SIG-M5 treated with dmso at 0.1 percent for 504 hours (cell line): ENCODE data around the gene DNAJC5G.

ENCODE experiments used
- DNase-seq: peaks from one replicate; lab custom pipeline; 2025; ENCODE audit not compliant: unreplicated experiment; lab: John Stamatoyannopoulos, UW

Gene DNAJC5G, protein sequence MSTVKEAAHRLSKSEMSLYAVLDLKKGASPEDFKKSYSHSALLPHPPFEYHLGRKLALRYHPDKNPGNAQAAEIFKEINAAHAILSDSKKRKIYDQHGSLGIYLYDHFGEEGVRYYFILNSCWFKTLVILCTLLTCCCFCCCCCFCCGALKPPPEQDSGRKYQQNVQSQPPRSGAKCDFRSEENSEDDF

DNA sequence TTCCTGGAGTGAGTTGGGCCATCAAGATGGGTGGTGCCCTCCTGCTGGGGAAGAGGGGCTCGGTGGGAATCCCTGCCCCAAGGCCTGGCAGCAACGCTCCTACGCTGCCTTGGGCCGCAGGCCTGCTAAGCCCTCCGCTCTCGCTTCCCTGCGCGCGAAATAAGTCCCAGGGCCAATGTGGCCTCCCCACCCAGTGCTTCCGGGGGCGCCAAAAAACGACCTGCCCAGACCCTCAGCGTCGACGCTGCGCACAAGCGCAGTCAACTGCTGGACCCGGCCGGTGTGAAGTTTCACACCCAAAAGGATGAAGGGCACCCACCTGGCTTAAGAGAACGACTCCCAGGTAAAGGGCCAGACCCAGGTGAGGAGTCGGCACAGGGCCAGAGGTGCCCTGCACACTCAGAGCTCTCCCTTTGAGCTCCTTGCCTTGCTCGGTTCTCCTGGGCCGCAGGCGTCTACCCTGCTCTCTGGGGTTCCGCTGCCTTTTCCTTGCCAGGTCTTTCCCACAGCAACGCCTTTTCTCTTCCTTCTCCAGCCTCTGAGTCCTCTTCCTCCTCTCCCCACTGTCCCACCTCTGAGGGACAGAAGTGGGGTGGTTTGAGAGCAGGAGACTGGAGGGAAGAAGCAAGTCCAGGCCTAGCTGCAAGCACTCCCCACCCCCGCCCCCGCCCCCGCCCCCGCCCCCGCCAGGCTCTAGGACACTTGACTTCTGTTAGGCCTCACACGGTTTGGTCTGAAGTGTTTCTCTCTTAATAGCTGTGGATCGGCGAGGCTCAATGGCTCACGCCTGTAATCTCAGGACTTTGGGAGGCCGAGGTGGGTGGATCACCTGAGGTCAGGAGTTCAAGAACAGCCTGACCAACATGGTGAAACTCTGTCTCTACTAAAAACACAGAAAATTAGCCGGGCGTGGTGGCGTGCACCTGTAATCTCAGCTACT lies at the start of gene DNAJC5G:
TSS of gene DNAJC5G (plus strand) at position 223 of the 940 bp plus-strand sequence. CDS start 1,296 bp downstream, outside the sequence.
- DNase-seq = no peak

DNA sequence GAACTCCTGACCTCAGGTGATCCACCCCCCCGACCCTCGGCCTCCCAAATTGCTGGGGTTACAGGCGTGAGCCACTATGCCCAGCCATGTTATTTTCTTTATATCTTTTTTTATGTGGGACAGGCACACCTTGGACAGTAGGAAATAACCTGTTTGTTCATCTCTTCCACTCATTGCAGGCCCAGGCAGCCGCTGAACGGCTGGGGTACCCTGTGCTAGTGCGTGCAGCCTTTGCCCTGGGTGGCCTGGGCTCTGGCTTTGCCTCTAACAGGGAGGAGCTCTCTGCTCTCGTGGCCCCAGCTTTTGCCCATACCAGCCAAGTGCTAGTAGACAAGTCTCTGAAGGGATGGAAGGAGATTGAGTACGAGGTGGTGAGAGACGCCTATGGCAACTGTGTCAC lies 49.7 kb upstream of the DNAJC5G start:
- DNase-seq = no peak

DNA sequence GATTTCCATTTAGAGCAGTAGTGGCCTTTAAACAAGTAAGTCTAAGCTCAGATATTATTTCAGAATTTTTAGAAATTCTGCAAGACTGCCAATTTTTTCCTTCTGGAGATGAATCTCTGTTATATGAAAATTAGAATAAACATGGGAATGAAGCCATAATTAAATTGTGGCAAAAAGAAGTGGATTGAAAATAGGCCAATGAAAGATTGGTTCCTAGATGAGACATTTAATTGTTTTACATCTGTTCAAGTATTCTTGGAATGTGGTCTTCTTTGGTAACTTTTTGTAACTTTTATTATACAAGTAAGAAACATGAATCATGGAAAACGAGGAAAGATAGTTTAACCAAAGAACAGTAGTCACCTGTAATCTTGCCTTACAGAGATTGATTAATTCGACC lies 47.7 kb upstream of the DNAJC5G start:
- DNase-seq = no peak

DNA sequence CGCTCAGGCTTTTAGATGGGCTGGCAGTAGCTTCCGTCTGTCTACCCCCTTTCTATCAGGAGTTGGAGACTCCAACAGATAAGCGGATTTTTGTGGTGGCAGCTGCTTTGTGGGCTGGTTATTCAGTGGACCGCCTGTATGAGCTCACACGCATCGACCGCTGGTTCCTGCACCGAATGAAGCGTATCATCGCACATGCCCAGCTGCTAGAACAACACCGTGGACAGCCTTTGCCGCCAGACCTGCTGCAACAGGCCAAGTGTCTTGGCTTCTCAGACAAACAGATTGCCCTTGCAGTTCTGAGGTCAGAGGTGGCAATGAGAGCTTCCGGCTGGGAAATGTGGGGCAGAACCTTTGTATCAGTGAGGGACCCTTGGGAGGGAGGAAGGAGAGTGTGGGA lies 43.3 kb upstream of the DNAJC5G start:
- no peak for DNase-seq

DNA sequence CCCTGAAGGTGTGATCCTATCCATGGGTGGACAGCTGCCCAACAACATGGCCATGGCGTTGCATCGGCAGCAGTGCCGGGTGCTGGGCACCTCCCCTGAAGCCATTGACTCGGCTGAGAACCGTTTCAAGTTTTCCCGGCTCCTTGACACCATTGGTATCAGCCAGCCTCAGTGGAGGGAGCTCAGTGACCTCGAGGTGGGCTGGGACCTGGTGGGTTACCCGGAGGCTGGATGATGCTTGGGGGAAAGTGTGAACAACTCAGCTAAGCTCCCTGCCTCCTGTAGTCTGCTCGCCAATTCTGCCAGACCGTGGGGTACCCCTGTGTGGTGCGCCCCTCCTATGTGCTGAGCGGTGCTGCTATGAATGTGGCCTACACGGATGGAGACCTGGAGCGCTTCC lies 41.9 kb upstream of the DNAJC5G start:
- DNase-seq = no peak

DNA sequence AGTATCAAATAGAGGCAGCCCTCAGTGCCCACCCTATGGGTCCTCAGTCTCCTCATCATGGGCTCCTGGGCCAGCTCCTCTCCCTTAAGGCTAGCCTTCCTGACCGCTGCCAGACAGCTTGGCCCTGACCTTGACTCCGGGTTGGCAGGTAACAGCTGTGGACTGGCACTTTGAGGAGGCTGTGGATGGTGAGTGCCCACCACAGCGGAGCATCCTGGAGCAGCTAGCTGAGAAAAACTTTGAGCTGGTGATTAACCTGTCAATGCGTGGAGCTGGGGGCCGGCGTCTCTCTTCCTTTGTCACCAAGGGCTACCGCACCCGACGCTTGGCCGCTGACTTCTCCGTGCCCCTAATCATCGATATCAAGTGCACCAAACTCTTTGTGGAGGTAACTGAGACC lies 39.1 kb upstream of the DNAJC5G start:
- DNase-seq = no peak

DNA sequence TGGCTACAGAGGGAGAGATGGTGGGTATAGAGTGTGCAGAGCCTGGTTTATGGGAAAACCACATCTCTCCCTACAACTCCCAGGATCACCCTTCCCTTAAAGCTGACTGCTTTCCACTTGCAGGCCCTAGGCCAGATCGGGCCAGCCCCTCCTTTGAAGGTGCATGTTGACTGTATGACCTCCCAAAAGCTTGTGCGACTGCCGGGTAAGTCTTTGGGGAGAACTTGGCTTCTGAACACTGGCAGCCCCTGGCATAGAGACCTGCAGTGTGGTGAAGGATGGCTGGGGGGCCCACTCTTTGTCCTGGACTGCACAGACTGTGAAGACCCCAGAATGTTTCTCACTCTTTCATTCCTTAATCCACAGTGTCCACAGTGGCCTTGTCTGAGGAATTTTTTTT lies 38.6 kb upstream of the DNAJC5G start:
- no peak for DNase-seq

DNA sequence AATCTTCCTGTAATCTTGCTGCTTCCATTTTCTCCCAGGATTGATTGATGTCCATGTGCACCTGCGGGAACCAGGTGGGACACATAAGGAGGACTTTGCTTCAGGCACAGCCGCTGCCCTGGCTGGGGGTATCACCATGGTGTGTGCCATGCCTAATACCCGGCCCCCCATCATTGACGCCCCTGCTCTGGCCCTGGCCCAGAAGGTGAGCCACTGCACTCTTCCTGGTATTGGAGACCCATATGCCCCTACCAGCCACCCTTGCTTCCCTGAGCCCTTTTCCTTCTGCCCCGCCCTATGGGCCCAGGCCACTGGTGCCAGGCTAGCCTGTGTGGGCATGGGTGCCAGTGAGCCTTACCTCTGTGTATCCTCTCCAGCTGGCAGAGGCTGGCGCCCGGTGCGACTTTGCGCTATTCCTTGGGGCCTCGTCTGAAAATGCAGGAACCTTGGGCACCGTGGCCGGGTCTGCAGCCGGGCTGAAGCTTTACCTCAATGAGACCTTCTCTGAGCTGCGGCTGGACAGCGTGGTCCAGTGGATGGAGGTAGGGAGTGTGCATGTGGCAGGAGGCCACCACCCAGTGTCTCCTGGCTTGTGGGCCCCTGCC lies 37.8 kb upstream of the DNAJC5G start:
- DNase-seq = no peak

DNA sequence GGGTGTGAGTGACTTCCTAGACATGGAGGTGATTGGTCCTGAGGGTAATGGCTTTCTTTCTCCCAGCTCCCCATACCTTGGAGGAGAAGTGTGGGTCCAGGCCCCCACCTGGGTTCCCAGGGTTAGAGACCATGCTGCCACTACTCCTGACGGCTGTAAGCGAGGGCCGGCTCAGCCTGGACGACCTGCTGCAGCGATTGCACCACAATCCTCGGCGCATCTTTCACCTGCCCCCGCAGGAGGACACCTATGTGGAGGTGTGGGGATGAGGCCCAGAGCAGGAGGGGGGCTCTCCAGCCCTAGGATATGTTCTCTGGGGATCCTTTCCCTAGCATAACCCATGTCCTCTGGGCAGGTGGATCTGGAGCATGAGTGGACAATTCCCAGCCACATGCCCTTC lies 36.3 kb upstream of the DNAJC5G start:
- no peak for DNase-seq

DNA sequence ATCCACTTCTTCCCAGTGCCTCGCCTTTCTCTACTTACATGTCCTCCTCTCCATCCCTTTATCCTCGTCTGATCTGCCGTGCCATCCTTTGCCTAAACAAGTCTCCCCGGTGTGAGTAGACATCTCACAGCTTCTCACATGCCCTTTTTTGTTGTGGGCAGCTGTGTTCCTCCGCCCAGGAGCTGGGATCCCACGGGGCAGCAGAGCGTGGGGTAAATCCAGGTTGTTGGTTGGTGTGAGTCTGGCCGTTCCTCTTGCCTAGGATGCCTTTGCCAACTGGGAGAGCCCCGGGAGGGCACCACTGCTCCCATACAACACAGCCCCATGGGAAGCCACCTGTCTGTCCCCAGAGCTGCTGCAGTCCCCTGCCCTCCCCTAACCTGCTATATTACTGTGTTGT lies 34.8 kb upstream of the DNAJC5G start:
- DNase-seq = no peak

DNA sequence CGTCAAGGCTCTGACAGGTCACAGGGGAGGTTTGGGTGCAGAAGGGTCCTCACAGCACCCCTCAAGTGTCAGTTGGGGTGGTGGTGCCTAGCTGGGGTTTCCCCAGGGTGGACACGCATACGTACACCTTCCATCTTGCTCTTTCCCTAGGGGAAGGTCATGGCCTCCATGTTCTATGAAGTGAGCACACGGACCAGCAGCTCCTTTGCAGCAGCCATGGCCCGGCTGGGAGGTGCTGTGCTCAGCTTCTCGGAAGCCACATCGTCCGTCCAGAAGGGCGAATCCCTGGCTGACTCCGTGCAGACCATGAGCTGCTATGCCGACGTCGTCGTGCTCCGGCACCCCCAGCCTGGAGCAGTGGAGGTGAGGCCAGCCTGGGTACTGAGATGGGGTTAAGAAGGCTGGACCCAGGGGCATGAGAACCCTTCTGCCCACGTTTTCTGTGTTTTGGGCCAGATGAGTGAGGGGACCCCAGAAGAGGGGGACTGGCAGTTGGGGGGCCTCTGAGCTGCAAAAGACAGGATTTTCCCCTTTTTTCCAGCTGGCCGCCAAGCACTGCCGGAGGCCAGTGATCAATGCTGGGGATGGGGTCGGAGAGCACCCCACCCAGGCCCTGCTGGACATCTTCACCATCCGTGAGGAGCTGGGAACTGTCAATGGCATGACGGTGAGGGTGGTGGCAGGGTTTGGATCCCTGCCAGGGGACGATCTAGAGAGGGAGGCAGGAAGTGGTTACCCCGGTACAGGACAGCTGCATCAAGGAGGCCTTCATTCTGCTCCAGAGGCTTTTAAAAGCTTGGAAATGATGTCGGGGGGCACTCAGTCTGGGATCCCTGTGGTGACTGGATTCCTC lies 33.2 kb upstream of the DNAJC5G start:
- no peak for DNase-seq

DNA sequence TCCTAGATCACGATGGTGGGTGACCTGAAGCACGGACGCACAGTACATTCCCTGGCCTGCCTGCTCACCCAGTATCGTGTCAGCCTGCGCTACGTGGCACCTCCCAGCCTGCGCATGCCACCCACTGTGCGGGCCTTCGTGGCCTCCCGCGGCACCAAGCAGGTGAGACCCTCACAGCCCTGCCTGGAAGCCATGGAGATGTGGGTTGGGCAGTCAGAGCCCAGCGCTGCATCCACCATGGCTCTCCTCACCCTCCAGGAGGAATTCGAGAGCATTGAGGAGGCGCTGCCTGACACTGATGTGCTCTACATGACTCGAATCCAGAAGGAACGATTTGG lies 32.6 kb upstream of the DNAJC5G start:
- no peak for DNase-seq

DNA sequence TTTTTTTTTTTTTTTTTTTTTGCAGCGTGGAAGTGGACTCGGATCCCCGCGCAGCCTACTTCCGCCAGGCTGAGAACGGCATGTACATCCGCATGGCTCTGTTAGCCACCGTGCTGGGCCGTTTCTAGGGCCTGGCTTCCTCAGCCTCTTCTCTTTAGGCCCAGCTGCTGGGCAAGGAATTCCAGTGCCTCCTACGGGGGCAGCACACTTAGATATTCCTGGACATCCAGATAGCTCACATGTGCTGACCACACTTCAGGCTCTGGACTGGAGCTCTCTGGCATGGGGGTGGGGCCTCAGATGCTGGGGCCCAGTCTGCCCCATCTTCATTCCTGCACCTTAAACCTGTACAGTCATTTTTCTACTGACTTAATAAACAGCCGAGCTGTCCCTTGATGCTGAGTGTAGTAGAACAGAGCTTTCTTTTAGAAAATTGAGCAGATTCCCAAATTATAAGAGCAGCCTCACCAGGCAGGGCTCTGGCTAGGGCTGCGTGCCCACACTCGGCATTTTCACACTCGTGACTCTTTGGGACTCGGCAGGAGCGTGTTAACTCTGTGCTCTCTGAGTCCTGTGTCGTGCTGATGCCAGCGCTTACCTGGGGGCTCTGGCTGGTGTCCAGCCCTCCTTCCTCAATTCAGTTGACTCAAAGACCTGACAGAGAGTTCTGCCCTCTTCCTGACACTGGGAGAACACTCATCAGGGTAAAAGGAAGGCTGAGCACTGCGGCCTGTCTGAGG lies 31.7 kb upstream of the DNAJC5G start:
- DNase-seq = no peak

DNA sequence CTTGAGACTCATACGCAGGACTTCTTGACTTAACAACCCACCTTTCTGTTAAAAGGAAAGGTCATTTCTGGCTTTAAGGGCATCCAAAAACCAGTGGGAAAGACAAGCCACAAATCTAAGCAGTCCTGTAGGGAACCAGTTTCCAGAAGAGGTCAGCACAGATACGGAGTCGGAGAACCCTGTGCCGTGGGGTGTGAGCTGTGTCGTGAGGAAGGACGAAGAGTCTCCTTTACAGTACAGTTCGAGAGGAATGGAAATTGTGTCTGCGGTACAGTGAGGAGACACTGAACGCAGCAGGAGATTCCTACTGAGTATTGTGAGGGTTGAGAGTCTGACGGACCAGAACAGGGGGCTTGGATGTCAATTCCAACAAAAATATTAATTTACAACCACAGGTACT lies 30.1 kb upstream of the DNAJC5G start:
- DNase-seq = no peak

DNA sequence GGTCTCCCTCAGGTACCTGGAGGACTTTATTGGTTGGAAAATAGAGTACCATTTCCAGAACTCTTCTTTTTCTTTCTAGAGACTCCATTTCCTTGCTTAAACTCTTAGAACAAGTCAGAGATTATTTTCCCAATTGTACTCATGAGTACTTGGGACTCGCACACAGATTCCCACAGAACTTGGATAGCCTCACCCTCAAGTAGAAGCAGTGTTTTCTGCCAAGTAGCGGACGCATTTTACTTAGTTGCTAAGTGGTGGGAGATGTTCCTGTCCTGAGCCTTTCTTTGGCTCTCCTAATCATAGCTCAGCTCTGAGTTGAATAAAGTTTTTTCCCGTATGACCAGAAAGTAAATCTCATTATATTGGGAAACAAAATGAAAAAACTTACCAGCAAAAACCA lies 29.6 kb upstream of the DNAJC5G start:
- no peak for DNase-seq

DNA sequence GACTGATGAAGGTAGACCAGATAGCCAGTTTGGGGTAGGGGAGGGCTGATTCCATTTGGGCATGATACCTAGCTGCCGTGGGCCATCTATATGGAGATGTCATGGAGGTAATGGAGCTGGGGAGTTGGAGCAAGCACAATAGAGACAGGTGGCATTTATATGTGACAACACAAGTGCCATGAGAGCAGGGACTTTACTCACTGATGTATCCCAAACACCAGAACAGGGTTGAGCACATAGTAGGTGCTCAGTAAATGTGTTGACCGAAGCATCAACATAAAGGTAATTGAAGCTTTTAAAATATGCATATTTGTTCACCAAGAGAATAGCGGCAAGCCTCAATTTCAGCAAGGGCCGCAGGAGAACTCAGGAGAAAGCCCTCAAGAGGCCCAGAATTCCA lies 27.3 kb upstream of the DNAJC5G start:
- DNase-seq = no peak

DNA sequence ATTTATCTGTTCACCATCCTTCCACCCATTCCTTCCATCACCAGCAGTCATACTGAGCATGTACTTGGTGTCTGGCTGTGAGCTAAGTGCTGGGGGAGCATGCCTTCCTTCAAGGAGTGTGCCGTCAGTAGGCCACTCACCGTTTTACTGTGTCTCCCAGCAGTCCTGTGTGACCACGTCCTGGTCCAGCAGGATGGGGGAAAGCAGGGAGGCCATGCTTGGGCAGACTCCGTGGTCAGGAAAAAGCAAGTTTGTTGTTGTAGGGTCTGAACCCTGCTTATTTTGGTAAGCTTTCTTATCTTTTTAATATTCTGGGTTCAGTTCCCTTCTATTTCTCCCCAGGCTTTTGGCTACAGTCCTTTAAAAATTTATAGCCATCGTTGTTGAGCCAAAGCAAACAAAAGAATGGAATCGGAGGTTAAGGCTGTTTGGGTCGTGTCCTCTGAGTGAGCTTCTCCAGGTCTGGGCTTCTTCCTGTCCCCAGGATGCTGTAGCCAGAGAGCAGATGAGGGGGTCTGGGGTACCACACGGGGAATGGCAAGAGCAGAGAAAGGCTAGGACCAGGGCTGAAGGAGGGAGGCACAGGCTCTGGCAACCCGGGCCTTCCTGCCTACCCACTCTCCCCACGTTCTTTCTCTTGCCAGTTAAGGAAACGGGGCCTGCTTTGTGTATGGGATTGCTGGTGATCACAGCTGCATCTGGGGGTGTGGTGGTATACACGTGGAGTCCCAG lies 25.9 kb upstream of the DNAJC5G start:
- DNase-seq = no peak

DNA sequence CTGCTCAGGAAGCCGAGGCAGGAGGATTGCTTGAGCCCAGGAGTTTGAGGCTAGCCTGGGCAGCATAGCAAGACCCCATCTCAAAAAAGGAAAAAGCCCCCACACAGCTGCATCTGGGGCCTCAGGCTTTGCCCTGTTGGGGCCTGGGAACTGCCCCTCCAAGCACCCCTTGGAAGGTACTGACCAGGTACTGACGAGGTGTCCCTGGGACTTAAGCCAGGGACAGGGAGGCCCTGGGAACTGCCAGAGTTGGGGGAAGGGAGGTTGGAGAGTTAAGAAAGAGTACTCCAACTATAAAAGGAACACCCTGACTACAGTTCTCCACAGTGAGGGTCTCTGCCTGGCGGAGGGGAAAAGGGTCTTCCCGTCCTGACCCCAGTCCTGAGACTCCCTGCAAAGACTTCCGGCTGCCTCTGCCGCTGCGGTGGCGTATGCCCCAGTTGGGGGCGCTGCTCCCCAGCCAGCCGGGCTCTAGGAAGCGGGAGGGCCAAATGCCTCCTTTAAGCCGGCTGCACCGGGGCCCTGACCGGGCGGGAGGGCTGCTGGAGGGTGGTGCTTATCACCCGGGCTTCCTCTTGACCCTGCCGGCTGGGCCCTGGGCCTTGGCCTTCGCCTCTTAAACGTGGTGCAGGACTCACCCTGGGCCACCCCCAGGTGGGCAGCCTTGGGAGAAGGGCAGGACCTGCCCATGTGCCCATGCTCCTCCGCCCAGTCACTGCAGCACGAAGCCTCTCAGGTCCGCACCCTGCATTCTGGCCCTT lies 25.2 kb upstream of the DNAJC5G start:
- DNase-seq = peak; percentile 18

DNA sequence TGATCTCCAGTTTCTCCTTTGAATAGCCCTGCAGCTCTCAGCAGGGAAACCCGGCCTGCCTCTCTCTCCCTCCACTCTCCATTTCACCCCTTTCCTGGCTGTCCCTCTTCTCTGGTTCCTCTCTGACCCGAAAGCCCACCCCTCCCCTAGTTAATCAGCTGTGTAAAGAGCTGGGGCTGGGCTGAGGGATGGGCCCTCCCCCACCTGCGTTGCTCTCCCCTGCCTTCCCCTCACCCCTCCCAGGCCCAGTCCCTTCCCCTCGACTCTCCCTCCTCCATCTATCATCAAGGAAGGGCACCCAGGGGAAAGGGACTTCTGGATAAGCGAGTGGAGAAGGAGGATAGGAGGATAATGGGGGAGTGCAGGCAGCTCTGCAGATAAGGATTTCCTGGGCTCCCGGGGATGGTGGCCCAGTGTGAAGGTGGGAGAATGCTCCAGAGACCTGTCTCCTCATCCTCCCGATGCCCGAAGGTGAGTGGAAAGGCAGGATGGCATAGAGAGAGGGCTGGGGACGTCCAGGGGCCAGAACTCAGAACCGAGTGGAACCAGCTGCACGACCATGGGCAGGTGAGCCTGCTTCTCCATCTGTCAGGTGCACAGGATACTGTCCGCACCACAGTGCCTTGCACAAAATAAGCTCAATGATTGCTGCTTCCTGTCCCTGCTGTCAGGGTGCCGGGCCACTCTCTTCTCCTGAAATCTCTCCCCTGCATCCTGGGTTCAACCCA lies 24.4 kb upstream of the DNAJC5G start:
- DNase-seq = no peak
